KMS-11 (cell line): Measurements from ENCODE around the gene TENM3.

Experiments
- H2AFZ ChIP-seq: fragments of 200-600 bp; sonication (generic); 2 replicates; pipeline ENCODE4 v1.6.1; 2016; ENCODE audit warnings: antibody characterized with exemption, mixed run types, low read depth
- H3K27ac ChIP-seq: fragments of 200-600 bp; sonication (generic); 2 replicates; pipeline ENCODE4 v1.6.1; 2016; ENCODE audit warnings: mild to moderate bottlenecking, mixed run types
- H3K27me3 ChIP-seq: fragments of 200-600 bp; sonication (generic); 2 replicates; pipeline ENCODE4 v1.6.1; 2017; ENCODE audit warnings: mild to moderate bottlenecking, low read depth, mixed run types, moderate library complexity; ENCODE audit not compliant: insufficient read depth
- H3K36me3 ChIP-seq: fragments of 200-600 bp; sonication (generic); 2 replicates; pipeline ENCODE4 v1.6.1; 2017; ENCODE audit warnings: mild to moderate bottlenecking, mixed run types; ENCODE audit not compliant: insufficient read depth
- H3K4me1 ChIP-seq: fragments of 200-600 bp; sonication (generic); 2 replicates; pipeline ENCODE4 v1.6.1; 2016; ENCODE audit warnings: mild to moderate bottlenecking, low read depth, mixed run types; ENCODE audit not compliant: poor library complexity, severe bottlenecking
- H3K4me2 ChIP-seq: fragments of 200-600 bp; sonication (generic); 2 replicates; pipeline ENCODE4 v1.7.0; 2016; ENCODE audit warnings: mild to moderate bottlenecking, mixed run types
- H3K4me3 ChIP-seq: fragments of 200-600 bp; sonication (generic); IDR thresholded peaks from 2 replicates; pipeline ENCODE4 v1.6.1; 2017; ENCODE audit warnings: low read depth, low read length, mixed read lengths; ENCODE audit not compliant: insufficient read depth
- H3K79me2 ChIP-seq: fragments of 200-600 bp; sonication (generic); 2 replicates; pipeline ENCODE4 v1.6.1; 2016; ENCODE audit warnings: low read depth, mixed run types; ENCODE audit not compliant: insufficient read depth
- H3K9ac ChIP-seq: fragments of 200-600 bp; sonication (generic); 2 replicates; pipeline ENCODE4 v1.6.1; 2016; ENCODE audit warnings: mild to moderate bottlenecking, mixed run types
- H4K20me1 ChIP-seq: fragments of 200-600 bp; sonication (generic); 2 replicates; pipeline ENCODE4 v1.6.1; 2016; ENCODE audit warnings: mild to moderate bottlenecking, mixed run types; ENCODE audit not compliant: insufficient read depth
- CTCF ChIP-seq: fragments of 200-600 bp; sonication (generic); conservative IDR thresholded peaks from 2 replicates; pipeline ENCODE4 v1.6.1; 2017; ENCODE audit warnings: low read depth, mild to moderate bottlenecking, antibody characterized with exemption, low read length, moderate library complexity, mixed read lengths

TENM3 gene

GRCh38 chr4:182795446-182796238 is 552.4 kb downstream of the TENM3 start:
- H3K4me2 ChIP-seq, result no peak overlapping the region
- H3K27ac ChIP-seq, result no peak overlapping the region
- H3K4me3 ChIP-seq, result no peak overlapping the region
- no peaks in the 10 kb centered on the region for H4K20me1 ChIP-seq
- no peak for TF ChIP-seq CTCF
- H2AFZ ChIP-seq, result no peak overlapping the region
- no peaks in the 10 kb centered on the region for H3K4me1 ChIP-seq
- no peak overlapping the region for H3K9ac ChIP-seq
- H3K27me3 ChIP-seq, result no peaks in the 10 kb centered on the region
- no peaks in the 10 kb centered on the region for H3K36me3 ChIP-seq
- H3K79me2 ChIP-seq, result no peaks in the 10 kb centered on the region

- no peaks in the 10 kb centered on the region for H4K20me1 ChIP-seq
- no peak overlapping the region for H3K27ac ChIP-seq
- H3K9ac ChIP-seq, result no peak overlapping the region
- no peaks in the 10 kb centered on the region for H3K36me3 ChIP-seq
- H3K4me1 ChIP-seq, result peaks cover 7% of the 10 kb centered on the region
- H3K4me3 ChIP-seq, result no peak overlapping the region
- no peaks in the 10 kb centered on the region for H3K27me3 ChIP-seq
- no peaks in the 10 kb centered on the region for H3K79me2 ChIP-seq
- H3K4me2 ChIP-seq, result no peak overlapping the region
- TF ChIP-seq CTCF, result no peak
- no peak overlapping the region for H2AFZ ChIP-seq
Measured at GRCh38 chr4:182799515-182800215, 556.5 kb downstream of the TENM3 start.

- no peaks in the 10 kb centered on the region for H3K79me2 ChIP-seq
- H3K4me1 ChIP-seq, result peaks cover 7% of the 10 kb centered on the region
- no peaks in the 10 kb centered on the region for H3K36me3 ChIP-seq
- no peaks in the 10 kb centered on the region for H4K20me1 ChIP-seq
- no peak overlapping the region for H3K4me3 ChIP-seq
- H2AFZ ChIP-seq, result no peak overlapping the region
- H3K27me3 ChIP-seq, result no peaks in the 10 kb centered on the region
- H3K4me2 ChIP-seq, result no peak overlapping the region
- H3K9ac ChIP-seq, result no peak overlapping the region
- H3K27ac ChIP-seq, result no peak overlapping the region
- no peak for TF ChIP-seq CTCF
Measured at GRCh38 chr4:182800216-182800515, 557.0 kb downstream of the TENM3 start.

- no peak overlapping the region for H3K9ac ChIP-seq
- H2AFZ ChIP-seq, result no peak overlapping the region
- H3K79me2 ChIP-seq, result no peaks in the 10 kb centered on the region
- H3K27me3 ChIP-seq, result no peaks in the 10 kb centered on the region
- no peak overlapping the region for H3K27ac ChIP-seq
- H3K36me3 ChIP-seq, result no peaks in the 10 kb centered on the region
- TF ChIP-seq CTCF, result no peak
- no peak overlapping the region for H3K4me2 ChIP-seq
- no peak overlapping the region for H3K4me3 ChIP-seq
- peaks cover 9% of the 10 kb centered on the region for H3K4me1 ChIP-seq
- no peaks in the 10 kb centered on the region for H4K20me1 ChIP-seq
Measured at GRCh38 chr4:182801636-182802035, 558.4 kb downstream of the TENM3 start.
